ES-I3 (cell line): ENCODE results near the gene APMAP.
A peak's percentile ranks its signal among the peaks of the same experiment; 100 is the strongest.
"Not testable (repeated sequence)": the region's sequence is repeated elsewhere in the genome, so short reads cannot be mapped to it uniquely, and the experiment has no call there.

ENCODE experiments used
- H3K36me3 ChIP-seq: 2 replicates; pipeline ENCODE4 v1.6.1; 2013; ENCODE audit warnings: mild to moderate bottlenecking, low read length, control low read depth, moderate library complexity; ENCODE audit not compliant: insufficient read depth
- H3K4me1 ChIP-seq: 2 replicates; pipeline ENCODE4 v1.6.1; 2013; ENCODE audit warnings: mild to moderate bottlenecking, control low read depth, low read length; ENCODE audit not compliant: insufficient read depth
- H3K9ac ChIP-seq: 2 replicates; pipeline ENCODE4 v1.6.1; 2013; ENCODE audit warnings: low read depth, mild to moderate bottlenecking, low read length, moderate library complexity
- H3K9me3 ChIP-seq: 2 replicates; pipeline ENCODE4 v1.6.1; 2013; ENCODE audit warnings: mild to moderate bottlenecking, low read length, moderate library complexity; ENCODE audit not compliant: control insufficient read depth, insufficient read depth

The APMAP gene

GRCh38 chr20:25005661-25006060 is 13.1 kb upstream of the APMAP start:
- Histone ChIP-seq H3K4me1 (no peaks in the 10 kb centered on the region), H3K36me3 (no peaks in the 10 kb centered on the region)

DNA sequence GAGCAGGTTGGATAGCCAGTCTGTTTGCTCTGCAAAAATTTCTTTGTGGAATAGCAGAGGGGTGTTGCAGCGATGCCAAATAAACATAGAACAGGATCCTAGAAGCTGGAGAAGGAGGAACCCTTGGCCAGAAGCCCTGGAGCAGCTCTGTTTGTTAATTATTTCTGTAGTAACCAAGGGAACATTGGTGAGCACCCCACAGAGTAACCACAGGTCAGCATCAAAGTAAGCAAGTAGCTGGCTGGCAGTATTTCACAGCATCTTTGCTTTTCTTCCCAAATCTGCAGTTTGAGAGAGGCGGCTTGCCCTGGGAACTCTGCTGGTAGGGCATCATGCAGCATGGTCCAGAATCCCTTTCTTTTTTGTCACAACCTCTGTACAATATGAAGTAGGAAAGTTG is 12.7 kb upstream of the APMAP start:
- Histone ChIP-seq H3K9me3 (no peaks in the 10 kb centered on the region), H3K9ac (no peak overlapping the region), H3K36me3 (no peaks in the 10 kb centered on the region), H3K4me1 (no peaks in the 10 kb centered on the region)

More at GRCh38 chr20:25005661-25006060, 13.1 kb upstream of the APMAP start:
- Histone ChIP-seq H3K9me3 (no peaks in the 10 kb centered on the region), H3K9ac (no peak overlapping the region)

DNA sequence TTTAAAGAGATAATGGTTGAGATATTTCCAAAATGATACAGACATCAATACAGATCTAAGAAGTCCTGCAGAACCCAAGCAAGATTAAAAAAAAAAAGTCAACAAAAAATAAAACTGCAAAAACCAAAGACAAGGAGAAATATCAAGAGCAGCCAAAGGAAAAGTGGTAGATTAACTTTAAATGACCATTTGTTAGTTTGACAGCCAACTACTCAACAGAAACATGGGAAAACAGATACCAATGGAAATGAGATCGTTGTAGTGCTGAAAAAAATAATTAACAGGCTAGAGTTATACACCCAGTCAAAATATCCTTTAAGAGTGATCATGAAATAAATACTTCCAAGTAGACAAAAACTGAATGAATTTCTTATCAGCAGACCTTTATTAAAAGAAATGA is 10.5 kb upstream of the APMAP start:
- Histone ChIP-seq H3K36me3 (no peaks in the 10 kb centered on the region), H3K4me1 (no peaks in the 10 kb centered on the region), H3K9ac (no peak overlapping the region), H3K9me3 (no peaks in the 10 kb centered on the region)

DNA sequence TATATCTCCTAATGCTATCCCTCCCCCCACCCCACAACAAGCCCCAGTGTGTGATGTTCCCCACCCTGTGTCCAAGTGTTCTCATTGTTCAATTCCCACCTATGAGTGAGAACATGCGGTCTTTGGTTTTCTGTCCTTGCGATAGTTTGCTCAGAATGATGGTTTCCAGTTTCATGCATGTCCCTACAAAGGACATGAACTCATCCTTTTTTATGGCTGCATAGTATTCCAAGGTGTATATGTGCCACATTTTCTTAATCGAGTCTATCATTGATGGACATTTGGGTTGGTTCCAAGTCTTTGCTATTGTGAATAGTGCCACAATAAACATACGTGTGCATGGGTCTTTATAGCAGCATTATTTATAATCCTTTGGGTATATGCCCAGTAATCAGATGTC is 8.8 kb upstream of the APMAP start:
- not testable (repeated sequence) for H3K4me1 ChIP-seq, H3K9ac ChIP-seq, H3K9me3 ChIP-seq, H3K36me3 ChIP-seq

DNA sequence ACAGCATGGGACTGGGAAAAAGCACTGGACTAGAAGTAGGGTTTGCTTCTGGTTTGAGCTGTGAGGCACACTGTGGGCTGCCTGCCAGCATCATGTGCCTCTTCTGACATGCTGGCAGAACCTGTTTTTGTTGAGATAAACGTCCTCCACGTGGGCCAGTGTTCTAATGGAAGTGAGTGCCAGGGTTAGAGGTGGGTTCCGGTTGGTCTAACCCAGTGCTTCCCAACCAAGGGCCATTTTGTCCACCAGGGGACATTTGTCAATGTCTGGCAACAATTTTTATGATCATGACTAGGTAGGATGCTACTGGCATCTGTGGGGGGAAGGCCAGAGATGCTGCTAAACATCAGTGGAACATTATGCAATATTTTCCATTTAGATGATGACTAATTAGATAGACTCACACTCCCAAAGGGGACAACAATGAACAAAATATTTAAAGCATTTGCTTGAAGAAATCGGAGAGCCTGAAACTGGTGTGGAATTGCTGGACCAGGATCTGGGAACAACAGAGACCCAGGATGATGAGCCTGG is 7.8 kb upstream of the APMAP start:
- H3K36me3 ChIP-seq = no peaks in the 10 kb centered on the region
- no peak overlapping the region for H3K9ac ChIP-seq
- no peaks in the 10 kb centered on the region for H3K9me3 ChIP-seq
- no peaks in the 10 kb centered on the region for H3K4me1 ChIP-seq

GRCh38 chr20:24999568-24999967 is 7.0 kb upstream of the APMAP start:
- H3K9me3 ChIP-seq = no peaks in the 10 kb centered on the region
- no peaks in the 10 kb centered on the region for H3K4me1 ChIP-seq
- H3K36me3 ChIP-seq = no peaks in the 10 kb centered on the region
- H3K9ac ChIP-seq = no peak overlapping the region

GRCh38 chr20:24998631-24999445 is 6.3 kb upstream of the APMAP start:
- Histone ChIP-seq H3K36me3 (no peaks in the 10 kb centered on the region), H3K9me3 (no peaks in the 10 kb centered on the region), H3K4me1 (no peaks in the 10 kb centered on the region), H3K9ac (no peak overlapping the region)

- H3K9ac ChIP-seq = no peak overlapping the region
- H3K36me3 ChIP-seq = no peaks in the 10 kb centered on the region
- H3K9me3 ChIP-seq = no peaks in the 10 kb centered on the region
- no peaks in the 10 kb centered on the region for H3K4me1 ChIP-seq
Measured at GRCh38 chr20:24998121-24998520, 5.6 kb upstream of the APMAP start.

DNA sequence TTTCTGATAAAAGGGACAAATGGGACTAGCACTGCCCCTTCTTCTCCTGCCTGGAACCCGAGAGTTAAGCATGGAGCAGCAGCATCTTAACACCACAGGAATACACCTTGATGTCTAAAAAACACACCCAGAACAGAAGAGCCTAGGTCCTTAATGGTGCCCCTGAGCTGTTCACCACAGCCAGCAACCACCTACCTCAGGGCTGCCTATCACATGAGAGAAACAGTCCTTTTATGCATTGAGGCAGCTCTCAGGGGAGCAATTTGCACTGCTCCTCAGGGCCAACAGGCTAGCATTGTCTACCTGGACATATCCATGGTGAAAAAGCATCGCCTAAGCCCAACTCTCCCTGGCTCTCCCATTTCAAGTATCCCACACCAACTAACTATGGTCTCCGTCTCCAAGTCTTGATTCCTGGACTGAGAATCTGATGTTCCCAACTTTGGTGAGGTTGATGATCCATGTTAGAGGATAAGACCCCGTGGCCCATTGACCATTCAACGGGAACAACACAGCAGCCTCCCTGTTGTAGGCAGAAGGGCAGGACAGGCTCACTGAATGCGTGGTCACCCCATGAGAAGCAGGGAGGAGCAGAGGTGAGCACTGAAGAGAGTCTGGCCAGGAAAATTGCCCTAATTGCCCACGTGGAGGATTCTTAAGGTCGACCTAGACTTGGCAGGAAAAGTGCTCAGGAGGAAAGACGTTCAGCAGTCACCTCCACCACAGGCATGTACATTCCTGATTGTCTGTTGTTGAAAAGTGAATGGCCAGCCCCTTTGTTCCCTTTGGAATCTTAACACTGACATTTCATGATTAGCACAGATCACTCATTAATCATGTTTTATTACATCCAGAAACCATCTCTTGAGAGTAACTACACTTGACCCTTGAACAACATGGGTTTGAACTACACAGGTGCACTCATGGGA is 4.2 kb upstream of the APMAP start:
- no peak overlapping the region for H3K9ac ChIP-seq
- H3K9me3 ChIP-seq = no peaks in the 10 kb centered on the region
- no peaks in the 10 kb centered on the region for H3K36me3 ChIP-seq
- no peaks in the 10 kb centered on the region for H3K4me1 ChIP-seq

- 0 out of 2 replicates have a peak, but pooled peaks cover 7% of the 10 kb centered on the region for H3K4me1 ChIP-seq
- H3K9me3 ChIP-seq = no peaks in the 10 kb centered on the region
- H3K9ac ChIP-seq = no peak overlapping the region
- H3K36me3 ChIP-seq = no peaks in the 10 kb centered on the region
Measured at GRCh38 chr20:24995741-24996448, 3.3 kb upstream of the APMAP start.

DNA sequence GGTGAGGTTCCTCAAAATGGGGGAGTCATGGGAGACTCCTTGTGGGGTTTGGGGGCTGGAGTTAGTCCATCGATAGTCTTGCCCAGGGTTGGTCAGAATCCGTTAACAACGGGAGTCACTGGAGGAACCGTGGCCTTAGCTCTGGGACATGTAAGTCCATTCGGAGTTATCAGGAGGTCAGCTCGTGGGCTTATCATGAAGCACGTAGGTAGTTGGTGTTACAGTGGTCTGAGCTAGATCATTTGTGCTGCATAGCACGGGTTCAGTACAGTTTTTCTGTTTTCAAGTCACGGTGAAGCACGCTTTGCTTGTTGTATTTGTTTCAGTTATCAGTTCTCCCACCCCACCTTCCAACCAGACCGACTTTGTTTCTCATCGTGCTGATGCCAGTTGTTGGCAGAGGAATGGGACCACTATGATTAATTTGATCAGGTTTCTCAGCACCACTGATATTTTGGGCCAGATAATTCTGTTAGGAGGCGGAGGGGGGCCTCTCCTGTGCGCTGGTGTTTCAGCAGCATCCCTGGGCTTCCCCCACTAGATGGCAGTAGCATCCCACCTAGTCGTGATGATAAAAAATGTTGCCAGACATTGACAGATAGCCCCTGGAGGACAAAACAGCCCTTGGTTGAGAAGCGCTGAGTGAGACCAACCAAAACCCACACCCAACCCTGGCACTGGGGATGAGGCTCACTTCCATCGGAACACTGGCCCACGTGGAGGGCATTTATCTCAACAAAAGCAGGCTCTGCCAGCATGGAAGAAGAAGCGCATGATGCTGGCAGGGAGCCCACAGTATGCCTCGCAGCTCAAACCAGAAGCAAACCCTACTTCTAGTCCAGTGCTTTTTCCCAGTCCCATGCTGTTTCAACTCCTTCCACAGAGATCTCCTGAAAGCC is 2.2 kb upstream of the APMAP start:
- Histone ChIP-seq H3K36me3 (no peaks in the 10 kb centered on the region), H3K9me3 (no peaks in the 10 kb centered on the region), H3K9ac (no peak overlapping the region), H3K4me1 (0 out of 2 replicates have a peak, but pooled peaks cover 8% of the 10 kb centered on the region)

GRCh38 chr20:24994186-24994465 is 1.6 kb upstream of the APMAP start:
- Histone ChIP-seq H3K9ac (no peak overlapping the region), H3K4me1 (0 out of 2 replicates have a peak, but pooled peaks cover 8% of the 10 kb centered on the region)

GRCh38 chr20:24993337-24994185 is 1.0 kb upstream of the APMAP start:
- Histone ChIP-seq H3K36me3 (peaks cover 3% of the 10 kb centered on the region; the same call in 1 of the 2 replicates), H3K9ac (peak overlapping the region; percentile 87), H3K9me3 (no peaks in the 10 kb centered on the region), H3K4me1 (0 out of 2 replicates have a peak, but pooled peaks cover 8% of the 10 kb centered on the region)

More at GRCh38 chr20:24994186-24994465, 1.6 kb upstream of the APMAP start:
- H3K36me3 ChIP-seq = peaks cover 3% of the 10 kb centered on the region; the same call in 1 of the 2 replicates
- no peaks in the 10 kb centered on the region for H3K9me3 ChIP-seq
